H54 (cell line): ENCODE measurements around the gene ADARB1.
A peak's percentile ranks its signal among the peaks of the same experiment; 100 is the strongest.
"Not testable (repeated sequence)": the region's sequence is repeated elsewhere in the genome, so short reads cannot be mapped to it uniquely, and the experiment has no call there.

Experiments
- DNase-seq: peaks from one replicate; pipeline ENCODE4 v3.0.0; 2011; ENCODE audit warnings: low spot score, mixed read lengths; ENCODE audit not compliant: insufficient read length
- FAIRE-seq: peaks from 3 replicates; lab custom pipeline; 2011; peaks lifted over from hg19 to GRCh38; lab: Jason Lieb, UNC
- POLR2A ChIP-seq: IDR thresholded peaks from 2 replicates; pipeline ENCODE4 v1.6.1; 2011; ENCODE audit warnings: low read depth, mild to moderate bottlenecking, low read length

ADARB1 gene

DNA sequence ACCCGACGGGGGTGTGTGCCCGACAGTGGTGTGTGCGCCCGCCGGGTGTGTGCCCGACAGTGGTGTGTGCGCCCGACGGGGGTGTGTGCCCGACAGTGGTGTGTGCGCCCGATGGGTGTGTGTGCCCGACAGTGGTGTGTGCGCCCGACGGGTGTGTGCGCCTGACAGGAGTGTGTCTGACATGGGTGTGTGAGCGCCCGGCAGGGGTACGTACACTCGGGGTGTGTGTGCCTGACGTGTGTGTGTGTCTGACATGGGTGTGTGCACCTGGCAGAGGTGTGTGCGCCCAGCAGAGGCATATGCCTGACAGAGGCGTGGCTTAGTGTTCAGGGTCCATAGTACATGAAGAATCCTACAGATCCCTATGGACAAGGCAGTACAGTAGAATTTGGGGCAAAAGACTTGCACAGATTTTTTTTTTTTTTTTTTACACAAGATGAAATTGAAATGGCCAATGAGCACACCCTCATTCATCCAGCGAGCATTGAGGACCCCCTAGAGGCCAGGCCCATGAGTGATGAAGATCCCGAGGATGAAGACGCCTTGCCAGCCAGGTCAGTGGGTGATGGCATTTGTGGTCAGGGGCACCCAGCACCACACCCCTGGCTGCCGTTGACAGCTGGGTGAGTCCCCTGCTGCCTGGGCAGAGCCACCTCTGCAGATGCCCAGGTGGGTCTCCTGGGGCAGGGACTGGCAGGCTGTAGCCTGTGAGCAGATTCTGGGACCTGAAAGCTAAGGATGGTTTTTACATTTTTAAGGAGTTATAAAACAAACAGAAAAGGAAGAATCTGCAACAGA lies 60.1 kb downstream of the ADARB1 start:
- FAIRE-seq = no peak
- no peak for TF ChIP-seq POLR2A

DNA sequence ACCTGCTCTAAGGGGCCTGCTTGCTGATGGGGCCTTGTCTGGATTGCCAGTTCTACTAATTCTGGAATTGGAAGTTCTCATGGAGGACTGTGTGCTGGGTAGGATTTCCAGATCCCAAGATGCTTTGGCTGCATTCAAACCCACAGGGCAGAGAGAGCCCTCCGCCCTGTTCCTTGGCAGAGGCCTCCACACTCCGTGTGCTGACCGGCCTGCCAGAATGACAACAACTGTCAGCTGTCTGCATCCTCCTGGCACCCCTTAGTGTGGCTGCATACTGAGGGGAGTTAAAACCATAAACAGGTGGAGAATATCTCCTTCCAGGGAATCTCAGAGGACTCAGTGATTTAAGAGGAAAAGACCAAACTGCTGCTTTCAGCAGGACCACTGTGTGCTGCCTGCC lies 60.7 kb downstream of the ADARB1 start:
- DNase-seq (no peak), FAIRE-seq (no peak)
- TF ChIP-seq POLR2A = no peak

More for the DNA sequence above, 60.1 kb downstream of the ADARB1 start:
- DNase-seq = no peak

GRCh38 chr21:45135868-45136267 lies 61.5 kb downstream of the ADARB1 start:
- no peak for TF ChIP-seq POLR2A
- no peak for DNase-seq
- no peak for FAIRE-seq

DNA sequence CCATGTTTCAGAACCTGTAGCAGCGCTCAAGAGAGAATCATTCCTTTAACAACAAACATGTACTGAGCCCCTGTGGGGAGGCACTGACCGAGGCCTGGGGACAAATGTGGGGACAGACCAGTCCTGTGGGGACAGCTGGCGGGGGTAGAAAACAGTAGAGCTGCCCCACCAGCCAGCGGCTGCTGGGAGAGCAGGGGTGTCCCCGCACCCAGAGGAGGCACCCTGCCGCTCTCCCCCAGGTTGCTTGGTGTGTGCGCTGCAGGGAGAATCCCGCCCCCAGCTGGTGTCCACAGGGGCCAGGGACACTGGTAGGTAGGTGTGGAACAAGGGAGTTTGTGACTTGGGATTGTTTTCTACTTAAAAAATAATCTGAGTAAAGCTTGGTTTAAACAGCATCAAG lies 62.1 kb downstream of the ADARB1 start:
- DNase-seq (no peak), FAIRE-seq (no peak)
- TF ChIP-seq POLR2A = no peak

DNA sequence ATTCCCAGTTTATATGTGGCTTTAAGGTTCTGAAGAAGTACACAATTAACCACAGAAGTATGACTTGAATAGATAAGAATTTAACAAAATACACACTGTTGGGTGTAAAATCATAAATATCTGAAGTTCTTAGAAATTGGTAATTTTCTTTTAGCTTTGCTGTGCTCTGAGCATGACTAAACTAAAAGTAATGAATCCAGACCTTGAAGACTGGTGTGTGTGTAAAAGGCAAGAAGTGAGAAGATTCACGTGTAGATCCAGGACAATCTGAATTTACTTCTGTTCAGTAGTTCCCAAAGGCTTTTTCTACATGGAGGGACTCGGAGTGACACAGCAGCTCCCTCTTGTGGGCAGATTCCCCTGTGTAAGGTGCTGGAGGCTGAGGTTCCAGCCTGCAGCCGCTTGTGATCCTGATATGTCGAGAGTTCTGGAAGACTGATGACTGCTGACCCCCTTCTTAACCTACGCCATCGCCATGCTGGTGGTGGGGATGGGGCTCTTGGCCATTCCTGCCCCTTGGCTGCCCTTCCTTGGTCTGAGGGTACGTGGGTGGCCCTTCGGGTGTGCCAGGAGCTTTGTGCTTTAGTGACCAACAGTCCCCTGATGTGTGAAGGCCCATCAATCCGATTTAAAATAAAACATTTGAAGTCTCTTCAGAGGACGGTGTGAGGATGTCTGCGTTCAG lies 62.7 kb downstream of the ADARB1 start:
- no peak for TF ChIP-seq POLR2A
- DNase-seq (peak; percentile 92), FAIRE-seq (no peak)

- no peak for DNase-seq
- TF ChIP-seq POLR2A = no peak
- no peak for FAIRE-seq
Observed at GRCh38 chr21:45137612-45137937, 63.2 kb downstream of the ADARB1 start.

GRCh38 chr21:45138199-45139002 lies 64.0 kb downstream of the ADARB1 start:
- no peak for TF ChIP-seq POLR2A
- DNase-seq = peak; percentile 48
- no peak for FAIRE-seq

DNA sequence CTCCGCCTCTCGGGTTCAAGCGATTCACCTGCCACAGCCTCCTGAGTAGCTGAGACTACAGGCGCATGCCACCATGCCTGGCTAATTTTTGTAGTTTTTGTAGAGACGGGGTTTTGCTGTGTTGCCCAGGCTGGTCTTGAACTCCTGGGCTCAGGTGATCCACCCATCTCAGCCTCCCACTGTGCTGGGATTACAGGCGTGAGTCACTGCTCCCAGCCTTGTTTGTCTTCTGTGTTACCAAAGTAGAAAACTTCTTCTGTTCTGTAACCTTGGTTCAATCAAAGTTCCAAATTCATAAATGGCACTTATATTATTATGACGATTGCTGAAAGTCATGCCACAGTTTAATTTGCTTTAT lies 64.6 kb downstream of the ADARB1 start:
- DNase-seq, FAIRE-seq: not testable (repeated sequence)

DNA sequence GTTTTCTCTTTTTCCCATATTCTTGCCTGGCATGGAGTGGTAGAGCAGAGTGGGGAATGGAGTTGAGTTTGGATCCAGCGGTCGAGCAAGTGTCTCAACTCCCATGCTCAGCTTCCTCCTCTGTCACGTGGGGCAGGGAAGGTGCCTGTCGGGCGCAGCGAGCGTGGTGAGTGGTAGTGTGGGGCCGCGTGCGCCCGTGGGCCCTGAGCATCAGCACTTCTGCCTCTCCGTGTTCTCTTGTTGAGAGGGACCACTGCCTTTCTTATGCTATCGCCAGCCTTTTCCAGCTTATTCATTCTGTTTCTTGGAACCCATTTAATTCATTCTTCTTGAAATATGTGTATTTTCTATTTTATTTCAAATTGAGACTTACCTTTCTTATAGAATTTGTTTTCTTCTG lies 65.1 kb downstream of the ADARB1 start:
- no peak for DNase-seq
- no peak for TF ChIP-seq POLR2A
- no peak for FAIRE-seq

- no peak for FAIRE-seq
- peak; percentile 90 for DNase-seq
Observed at GRCh38 chr21:45140346-45140940, 66.1 kb downstream of the ADARB1 start.

GRCh38 chr21:45140944-45141343 lies 66.6 kb downstream of the ADARB1 start:
- not testable (repeated sequence) for FAIRE-seq

More at GRCh38 chr21:45140346-45140940, 66.1 kb downstream of the ADARB1 start:
- no peak for TF ChIP-seq POLR2A

GRCh38 chr21:45141507-45141906 lies 67.1 kb downstream of the ADARB1 start:
- no peak for TF ChIP-seq POLR2A
- DNase-seq = no peak
- FAIRE-seq = no peak

More at GRCh38 chr21:45140944-45141343, 66.6 kb downstream of the ADARB1 start:
- DNase-seq = not testable (repeated sequence)

GRCh38 chr21:45142469-45143308 lies 68.3 kb downstream of the ADARB1 start:
- FAIRE-seq = no peak
- DNase-seq = peak; percentile 82
- no peak for TF ChIP-seq POLR2A
